ENCODE measurements around the gene CYP19A1. TPM values are rescaled to one million over a fixed set of nuclear protein-coding genes. Genes with fewer than 3 reads are reported as not detected.

The CYP19A1 gene
- total RNA-seq (2014; rRNA removed; shearing (Covaris generic)): not detected in 2 replicates

DNA sequence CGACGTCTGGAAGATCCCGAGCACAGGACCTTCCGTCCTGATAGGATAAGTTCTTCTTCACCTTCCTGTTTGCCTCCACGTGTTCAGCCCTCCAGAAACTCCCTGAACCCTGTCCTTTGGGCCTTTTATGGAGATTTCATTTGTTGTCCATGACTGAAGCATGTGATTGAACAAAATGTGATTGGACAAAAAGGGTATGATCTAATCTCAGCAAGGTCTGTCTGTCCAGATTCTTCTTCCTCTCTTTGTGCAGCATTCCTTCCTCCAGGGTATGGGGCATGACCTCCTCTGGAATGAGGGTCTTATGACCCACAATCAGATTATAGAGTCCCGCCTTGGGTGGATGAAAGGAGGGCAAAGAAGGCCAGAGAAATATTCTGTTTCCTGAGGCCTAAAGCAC, at the start of gene CYP19A1:
Gene CYP19A1, minus strand, starts transcription at position 101 of the 400 bp plus-strand sequence. CDS start 95,684 bp downstream, outside the sequence.
- DNase-seq (ENCODE audit: low read depth in 1 of 2, low spot score in 2 of 2): no peak
- no peaks in the 10 kb centered on the region; the same call in 1 of the 2 replicates for H3K9me3 ChIP-seq (replicated peaks)
- no peak within 1 kb of the TSS for H3K27ac ChIP-seq
- no peak within 1 kb of the TSS for H3K4me3 ChIP-seq
- peaks cover 4% of the 10 kb centered on the region; the same call in 1 of the 2 replicates for H3K4me1 ChIP-seq (replicated peaks)
- H3K27me3 ChIP-seq (replicated peaks): peaks cover 6% of the 10 kb centered on the region; the same call in 1 of the 2 replicates
- no peaks in the 10 kb centered on the region for H3K36me3 ChIP-seq

DNA sequence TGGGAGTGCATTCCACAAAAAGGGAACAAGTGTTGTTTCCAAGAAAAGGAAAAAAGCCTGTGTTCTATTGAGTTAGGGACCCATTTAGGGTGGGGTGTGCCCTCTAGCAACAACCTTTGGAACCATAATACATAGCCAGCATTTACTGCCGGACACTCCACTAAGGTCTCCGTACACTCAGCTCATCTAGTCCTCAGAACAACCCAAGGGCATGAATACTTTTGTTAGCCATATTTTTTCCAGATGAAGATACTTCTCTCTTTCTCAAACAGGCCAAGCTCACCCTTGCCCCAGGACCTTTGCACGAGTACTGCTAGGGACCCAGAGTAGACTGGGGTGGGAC, 49.3 kb upstream of the CYP19A1 start:
- Histone ChIP-seq H3K4me3 (no peak overlapping the region), H3K27ac (no peak overlapping the region), H3K9me3 (replicated peaks) (no peaks in the 10 kb centered on the region), H3K36me3 (no peaks in the 10 kb centered on the region), H3K4me1 (replicated peaks) (no peaks in the 10 kb centered on the region), H3K27me3 (replicated peaks) (no peaks in the 10 kb centered on the region)
- DNase-seq (ENCODE audit: low read depth in 1 of 2, low spot score in 2 of 2): no peak

DNA sequence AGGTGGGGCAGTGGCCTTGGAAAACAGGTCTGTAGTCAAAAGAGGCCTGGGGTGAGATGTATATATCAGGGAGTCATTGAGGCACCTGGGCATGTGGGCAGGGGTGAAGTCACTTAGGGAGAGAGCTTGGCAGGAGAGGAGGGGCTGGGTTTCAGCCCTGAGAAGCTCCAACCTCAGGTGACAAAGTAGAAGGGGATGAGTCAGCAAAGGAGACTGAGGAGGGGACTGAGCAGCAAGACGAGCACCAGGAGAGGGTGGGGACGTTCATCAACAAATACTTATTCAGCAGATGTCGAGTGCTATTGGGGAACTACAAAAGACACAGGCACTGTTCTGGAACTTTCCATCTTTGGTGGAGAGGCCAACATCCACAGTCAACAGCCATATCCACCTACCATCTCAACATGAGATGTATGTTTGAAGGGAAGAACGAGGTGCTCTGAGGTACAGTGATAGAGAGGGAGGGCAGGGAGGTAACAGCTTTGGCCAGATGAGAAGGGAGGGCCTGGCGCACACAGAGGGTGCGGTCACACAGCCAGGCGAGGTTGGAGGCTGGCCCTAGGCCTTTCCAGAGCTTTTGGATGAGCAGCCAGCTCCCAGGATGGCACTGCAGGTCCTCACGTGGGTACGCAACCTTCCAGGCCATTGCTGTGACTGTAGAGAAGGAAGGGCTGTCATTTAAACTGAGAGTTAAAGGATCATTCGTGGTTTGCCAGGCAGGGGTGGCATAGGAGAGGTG, 48.7 kb upstream of the CYP19A1 start:
- Histone ChIP-seq H3K4me3 (no peak overlapping the region), H3K36me3 (no peaks in the 10 kb centered on the region), H3K9me3 (replicated peaks) (no peaks in the 10 kb centered on the region), H3K27me3 (replicated peaks) (no peaks in the 10 kb centered on the region), H3K27ac (no peak overlapping the region), H3K4me1 (replicated peaks) (no peaks in the 10 kb centered on the region)
- DNase-seq (ENCODE audit: low read depth in 1 of 2, low spot score in 2 of 2): no peak

DNA sequence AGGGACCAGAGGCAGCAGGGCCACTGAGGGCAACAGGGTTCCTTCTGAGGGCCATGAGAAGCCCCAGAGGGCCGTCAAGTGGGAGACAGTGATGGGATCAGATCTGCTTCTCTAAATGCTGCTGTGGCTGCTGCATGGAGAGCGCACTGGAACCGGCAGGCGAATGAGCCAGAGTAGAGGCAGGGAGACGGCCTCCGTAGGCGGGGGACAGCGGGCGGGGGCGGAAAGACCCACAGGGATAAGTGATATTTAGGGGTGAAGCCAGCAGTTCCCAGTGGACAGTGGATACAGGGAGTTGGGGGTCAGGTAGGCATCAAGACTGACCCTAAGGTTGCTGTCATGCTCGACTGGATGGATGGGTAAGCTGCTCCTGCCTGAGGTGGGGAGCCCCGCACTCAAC, 48.1 kb upstream of the CYP19A1 start:
- H3K27ac ChIP-seq: no peak overlapping the region
- H3K4me3 ChIP-seq: no peak overlapping the region
- H3K4me1 ChIP-seq (replicated peaks): no peaks in the 10 kb centered on the region
- no peaks in the 10 kb centered on the region for H3K36me3 ChIP-seq
- H3K9me3 ChIP-seq (replicated peaks): no peaks in the 10 kb centered on the region
- H3K27me3 ChIP-seq (replicated peaks): no peaks in the 10 kb centered on the region
- no peak for DNase-seq (ENCODE audit: low read depth in 1 of 2, low spot score in 2 of 2)

DNA sequence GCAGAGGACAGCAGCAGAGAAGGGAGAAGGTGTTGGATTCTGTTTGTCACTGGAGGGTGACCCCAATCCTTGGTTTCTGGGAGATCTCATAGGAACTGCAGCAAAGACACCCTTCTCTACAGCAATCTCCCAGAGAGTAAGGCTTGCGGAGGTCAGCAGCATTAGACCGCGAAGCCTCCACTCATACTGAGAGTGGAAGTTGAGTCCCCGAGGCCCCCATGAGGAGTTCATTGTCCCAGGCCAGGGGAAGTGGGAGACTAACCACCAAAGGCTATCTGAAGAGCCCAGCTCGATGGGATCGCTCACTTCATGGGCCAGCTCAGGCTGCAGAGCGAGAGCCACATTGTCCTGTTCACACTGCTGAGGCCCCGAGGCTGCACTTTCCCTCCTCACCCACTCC, 47.6 kb upstream of the CYP19A1 start:
- no peak for DNase-seq (ENCODE audit: low read depth in 1 of 2, low spot score in 2 of 2)
- H3K9me3 ChIP-seq (replicated peaks): no peaks in the 10 kb centered on the region
- no peak overlapping the region for H3K27ac ChIP-seq
- no peaks in the 10 kb centered on the region for H3K27me3 ChIP-seq (replicated peaks)
- no peaks in the 10 kb centered on the region for H3K4me1 ChIP-seq (replicated peaks)
- H3K4me3 ChIP-seq: no peak overlapping the region
- H3K36me3 ChIP-seq: no peaks in the 10 kb centered on the region

DNA sequence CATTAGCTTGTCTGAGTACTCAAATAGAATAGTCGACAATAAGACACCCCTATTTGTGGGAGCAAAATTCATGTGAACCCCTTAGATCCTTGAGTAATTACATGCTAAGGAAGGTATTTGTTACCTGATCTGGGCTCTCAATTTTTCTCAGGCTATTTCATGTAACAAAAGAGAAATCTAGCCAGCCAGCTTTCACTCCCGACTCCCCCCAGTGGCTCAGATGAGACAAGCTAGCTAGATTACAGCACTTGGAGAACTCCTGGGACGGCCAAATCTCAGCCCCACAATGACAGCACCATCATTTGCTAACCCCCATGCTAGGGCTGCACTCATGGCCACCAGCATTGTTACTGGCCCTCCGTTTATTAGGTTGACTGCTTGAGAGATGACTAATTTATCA, 44.4 kb upstream of the CYP19A1 start:
- no peaks in the 10 kb centered on the region for H3K36me3 ChIP-seq
- H3K27me3 ChIP-seq (replicated peaks): no peaks in the 10 kb centered on the region
- peak in 1 of 2 experiments; percentile 36 for DNase-seq (ENCODE audit: low read depth in 1 of 2, low spot score in 2 of 2)
- no peak overlapping the region for H3K27ac ChIP-seq
- H3K4me1 ChIP-seq (replicated peaks): no peaks in the 10 kb centered on the region
- no peaks in the 10 kb centered on the region for H3K9me3 ChIP-seq (replicated peaks)
- H3K4me3 ChIP-seq: no peak overlapping the region

DNA sequence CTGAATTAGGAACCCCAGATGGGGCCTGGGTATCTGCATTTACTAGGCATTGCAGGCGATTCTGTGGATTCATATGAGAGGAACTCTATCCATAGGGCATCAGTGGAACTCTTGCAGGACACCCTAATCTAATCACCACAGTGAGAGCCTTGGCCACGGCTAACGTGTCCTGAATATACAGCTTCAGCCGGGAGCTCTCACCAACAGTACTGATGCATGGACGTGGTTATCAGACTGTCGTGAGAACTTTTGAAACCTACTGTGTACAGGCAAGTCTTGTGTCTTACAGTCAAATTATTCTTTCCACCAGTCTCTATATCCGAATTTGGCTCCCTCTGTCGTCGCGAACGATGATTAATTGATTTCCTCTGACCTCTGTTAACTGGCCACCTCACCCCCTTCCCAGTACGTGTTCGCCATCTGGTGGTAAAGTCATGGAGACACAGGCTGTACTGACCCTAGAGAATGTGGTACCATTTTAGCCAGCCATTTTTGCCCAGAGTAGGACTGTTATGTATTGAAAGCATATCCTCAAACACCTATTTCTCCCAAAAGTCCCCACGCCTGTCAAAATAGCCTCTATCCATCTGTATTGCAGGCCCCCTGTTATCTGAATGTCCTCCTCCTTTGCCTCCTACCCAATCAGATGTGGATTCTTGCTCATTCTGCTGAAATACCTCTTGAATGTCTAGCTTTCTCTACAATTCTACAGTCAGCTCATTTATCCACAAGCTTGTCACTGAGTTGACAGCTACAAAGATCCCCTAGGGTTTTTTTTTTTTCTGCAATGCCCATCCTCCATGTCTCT, 42.8 kb upstream of the CYP19A1 start:
- Histone ChIP-seq H3K36me3 (no peaks in the 10 kb centered on the region), H3K4me1 (replicated peaks) (peaks cover 14% of the 10 kb centered on the region), H3K27me3 (replicated peaks) (no peaks in the 10 kb centered on the region), H3K27ac (no peak overlapping the region), H3K4me3 (no peak overlapping the region), H3K9me3 (replicated peaks) (no peaks in the 10 kb centered on the region)
- DNase-seq (ENCODE audit: low read depth in 1 of 2, low spot score in 2 of 2): peak; percentile 69 to 73

DNA sequence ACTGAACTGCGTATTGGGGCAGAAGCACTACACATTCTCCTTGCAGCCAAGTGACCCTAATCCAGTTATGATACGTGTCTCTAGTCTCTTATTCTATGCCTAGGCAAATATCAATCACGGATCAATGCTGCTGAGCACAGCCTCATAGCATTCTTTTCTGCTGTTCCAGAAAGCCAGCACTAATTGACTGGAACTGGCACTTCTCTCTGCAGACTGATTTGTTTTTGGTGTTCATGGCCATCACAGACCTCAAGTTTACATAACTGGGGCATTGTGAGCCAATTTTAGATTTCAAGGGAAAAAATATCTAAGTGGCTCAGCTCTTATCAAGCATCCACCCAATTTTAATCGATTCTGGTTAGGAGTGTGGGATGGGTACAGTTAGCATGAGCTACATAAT, 41.0 kb upstream of the CYP19A1 start:
- no peaks in the 10 kb centered on the region for H3K27me3 ChIP-seq (replicated peaks)
- no peak overlapping the region for H3K4me3 ChIP-seq
- no peak for DNase-seq (ENCODE audit: low read depth in 1 of 2, low spot score in 2 of 2)
- H3K9me3 ChIP-seq (replicated peaks): no peaks in the 10 kb centered on the region
- no peak overlapping the region for H3K27ac ChIP-seq
- H3K4me1 ChIP-seq (replicated peaks): peaks cover 18% of the 10 kb centered on the region
- H3K36me3 ChIP-seq: no peaks in the 10 kb centered on the region

DNA sequence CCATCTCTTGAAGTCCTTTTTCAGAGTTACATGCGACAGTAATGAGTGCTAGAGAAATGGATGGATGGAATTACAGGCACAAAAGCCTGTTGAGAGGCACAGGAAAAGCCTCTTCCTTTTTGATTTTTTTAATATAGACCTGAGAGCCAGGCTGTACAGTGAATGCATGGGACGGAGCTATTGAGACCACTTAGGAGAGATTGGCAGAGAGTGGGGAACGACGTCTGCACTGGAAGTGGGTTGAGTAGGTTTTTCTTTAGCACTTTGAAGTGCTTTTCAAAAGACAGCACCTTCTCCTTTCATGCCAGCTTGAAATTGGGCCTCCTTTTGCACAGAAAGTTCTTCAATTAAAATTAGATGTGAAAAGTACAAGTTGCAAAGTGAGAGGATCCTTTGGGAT, 40.0 kb upstream of the CYP19A1 start:
- Histone ChIP-seq H3K4me1 (replicated peaks) (peaks cover 18% of the 10 kb centered on the region), H3K4me3 (no peak overlapping the region), H3K9me3 (replicated peaks) (no peaks in the 10 kb centered on the region), H3K27me3 (replicated peaks) (no peaks in the 10 kb centered on the region), H3K27ac (no peak overlapping the region), H3K36me3 (no peaks in the 10 kb centered on the region)
- no peak for DNase-seq (ENCODE audit: low read depth in 1 of 2, low spot score in 2 of 2)

DNA sequence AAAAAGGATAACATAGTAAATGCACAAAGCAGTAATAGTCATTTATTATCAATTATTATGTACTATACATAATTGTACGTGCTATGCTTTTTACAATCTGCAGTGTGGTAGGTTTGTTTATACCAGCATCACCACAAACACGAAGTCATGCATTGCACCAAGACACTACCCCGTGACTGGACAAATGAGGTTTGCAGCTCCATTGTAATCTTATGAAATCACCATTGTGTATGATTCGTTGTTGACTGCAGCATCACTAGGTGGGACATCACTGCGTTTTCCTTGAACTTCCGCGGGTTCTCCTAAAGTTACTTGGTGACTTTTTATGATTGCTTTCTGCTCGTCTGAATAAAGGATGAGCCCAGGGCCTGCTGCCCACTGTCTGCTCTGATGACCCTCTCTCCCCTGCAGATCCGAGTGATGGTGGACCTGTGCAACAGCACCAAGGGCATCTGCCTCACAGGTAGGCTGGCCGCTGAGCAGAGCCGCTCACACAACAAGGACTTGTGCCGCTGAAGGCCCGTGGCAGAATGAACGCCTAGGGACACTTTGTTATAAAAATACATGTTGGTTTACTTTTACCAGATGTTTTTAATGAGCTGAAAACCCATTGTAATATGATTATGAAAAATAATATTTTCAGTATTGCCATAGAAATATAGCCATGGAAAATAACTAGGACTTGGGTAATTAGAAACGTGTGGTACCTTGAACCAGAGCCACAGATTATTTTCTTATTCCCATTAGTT, 38.8 kb upstream of the CYP19A1 start:
- H3K4me1 ChIP-seq (replicated peaks): peaks cover 18% of the 10 kb centered on the region
- no peaks in the 10 kb centered on the region for H3K27me3 ChIP-seq (replicated peaks)
- no peaks in the 10 kb centered on the region for H3K36me3 ChIP-seq
- peak overlapping the region; percentile 76 for H3K27ac ChIP-seq
- no peaks in the 10 kb centered on the region for H3K9me3 ChIP-seq (replicated peaks)
- DNase-seq (ENCODE audit: low read depth in 1 of 2, low spot score in 2 of 2): peak; percentile 72 to 76
- no peak overlapping the region for H3K4me3 ChIP-seq

DNA sequence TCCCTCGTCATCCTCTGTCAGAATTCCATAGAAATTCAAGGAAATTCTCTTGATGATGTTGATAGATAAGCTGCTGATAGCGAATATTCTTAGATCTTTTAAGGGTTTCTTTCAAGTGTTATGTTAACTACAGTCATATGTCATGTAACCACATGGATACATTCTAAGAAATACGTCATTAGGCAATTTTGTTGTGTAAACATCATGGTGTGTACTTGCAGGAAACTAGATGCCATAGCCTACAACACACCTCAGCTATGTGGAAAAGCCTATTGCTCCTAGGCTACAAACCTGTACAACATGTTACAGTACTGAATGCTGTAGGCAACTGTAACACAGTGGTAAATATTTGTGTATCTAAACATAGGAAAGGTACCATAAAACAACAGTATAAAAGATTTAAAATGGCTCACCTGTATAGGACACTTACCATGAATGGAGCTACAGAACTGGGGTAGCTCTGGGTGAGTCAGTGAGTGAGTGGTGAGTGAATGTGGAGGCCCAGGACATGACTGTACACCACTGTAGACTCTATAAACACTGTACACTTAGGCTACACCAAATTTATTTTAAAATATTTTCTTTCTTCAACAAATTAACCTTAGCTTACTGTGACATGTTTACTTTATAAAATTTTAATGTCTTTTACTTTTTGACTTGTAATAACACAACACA, 37.7 kb upstream of the CYP19A1 start:
- no peaks in the 10 kb centered on the region for H3K27me3 ChIP-seq (replicated peaks)
- H3K27ac ChIP-seq: peak overlapping the region; percentile 76
- H3K9me3 ChIP-seq (replicated peaks): no peaks in the 10 kb centered on the region
- H3K4me3 ChIP-seq: no peak overlapping the region
- H3K36me3 ChIP-seq: no peaks in the 10 kb centered on the region
- H3K4me1 ChIP-seq (replicated peaks): peaks cover 18% of the 10 kb centered on the region
- DNase-seq (ENCODE audit: low read depth in 1 of 2, low spot score in 2 of 2): peak; percentile 41 to 61

DNA sequence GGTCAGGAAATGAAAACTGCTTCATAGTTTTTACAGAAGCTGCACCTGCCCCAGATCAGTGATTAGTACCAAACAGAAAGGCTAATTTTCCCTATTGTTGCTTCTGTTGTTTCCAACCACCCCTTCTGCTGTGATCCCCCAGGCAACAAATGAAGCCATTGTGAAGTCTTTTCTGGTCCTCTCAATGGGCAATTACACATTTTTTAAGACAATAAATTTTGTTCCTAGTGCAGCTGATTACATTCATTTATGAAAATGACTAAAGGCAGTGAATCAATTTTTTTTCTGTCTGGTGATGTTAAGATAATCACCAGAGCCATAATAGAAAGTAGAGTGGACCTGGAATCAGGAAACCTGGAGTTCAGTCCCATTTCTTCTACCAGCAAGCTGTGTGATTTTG, 35.7 kb upstream of the CYP19A1 start:
- DNase-seq (ENCODE audit: low read depth in 1 of 2, low spot score in 2 of 2): no peak
- no peaks in the 10 kb centered on the region for H3K9me3 ChIP-seq (replicated peaks)
- no peak overlapping the region for H3K27ac ChIP-seq
- H3K4me1 ChIP-seq (replicated peaks): peaks cover 28% of the 10 kb centered on the region
- H3K27me3 ChIP-seq (replicated peaks): no peaks in the 10 kb centered on the region
- H3K4me3 ChIP-seq: no peak overlapping the region
- H3K36me3 ChIP-seq: no peaks in the 10 kb centered on the region

DNA sequence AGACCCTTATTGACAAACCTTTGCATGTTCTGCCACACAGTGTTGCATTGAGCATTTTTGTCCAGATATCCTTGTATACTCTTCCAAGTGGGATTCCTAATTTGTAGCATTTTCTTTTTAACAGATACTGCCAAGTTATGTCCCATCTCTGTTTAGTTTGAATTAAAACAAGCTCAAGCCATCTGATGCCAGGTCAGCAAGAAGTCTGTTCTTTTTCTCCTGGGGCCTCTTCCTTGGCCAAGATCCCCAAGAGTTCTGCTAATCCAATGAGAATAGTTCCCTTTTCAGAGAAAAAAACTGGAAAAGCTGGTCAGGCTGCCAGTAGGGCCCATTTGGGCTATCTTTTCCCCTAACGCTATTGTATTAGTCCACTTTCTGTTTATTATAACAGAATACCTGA, 32.9 kb upstream of the CYP19A1 start:
- Histone ChIP-seq H3K27ac (no peak overlapping the region), H3K36me3 (no peaks in the 10 kb centered on the region), H3K27me3 (replicated peaks) (no peaks in the 10 kb centered on the region), H3K4me1 (replicated peaks) (peaks cover 40% of the 10 kb centered on the region), H3K4me3 (no peak overlapping the region), H3K9me3 (replicated peaks) (no peaks in the 10 kb centered on the region)
- no peak for DNase-seq (ENCODE audit: low read depth in 1 of 2, low spot score in 2 of 2)

All from SJSA1 (cell line).